Fibroblast of skin of left quadriceps (primary cell): ENCODE data around the gene CSF3.

ENCODE experiments used
- DNase-seq, 2 experiments: peaks; one replicate each; pipeline ENCODE4 v3.0.0-alpha.2; 2013; ENCODE audit warnings: low read depth in 2 of 2

Gene CSF3

DNA sequence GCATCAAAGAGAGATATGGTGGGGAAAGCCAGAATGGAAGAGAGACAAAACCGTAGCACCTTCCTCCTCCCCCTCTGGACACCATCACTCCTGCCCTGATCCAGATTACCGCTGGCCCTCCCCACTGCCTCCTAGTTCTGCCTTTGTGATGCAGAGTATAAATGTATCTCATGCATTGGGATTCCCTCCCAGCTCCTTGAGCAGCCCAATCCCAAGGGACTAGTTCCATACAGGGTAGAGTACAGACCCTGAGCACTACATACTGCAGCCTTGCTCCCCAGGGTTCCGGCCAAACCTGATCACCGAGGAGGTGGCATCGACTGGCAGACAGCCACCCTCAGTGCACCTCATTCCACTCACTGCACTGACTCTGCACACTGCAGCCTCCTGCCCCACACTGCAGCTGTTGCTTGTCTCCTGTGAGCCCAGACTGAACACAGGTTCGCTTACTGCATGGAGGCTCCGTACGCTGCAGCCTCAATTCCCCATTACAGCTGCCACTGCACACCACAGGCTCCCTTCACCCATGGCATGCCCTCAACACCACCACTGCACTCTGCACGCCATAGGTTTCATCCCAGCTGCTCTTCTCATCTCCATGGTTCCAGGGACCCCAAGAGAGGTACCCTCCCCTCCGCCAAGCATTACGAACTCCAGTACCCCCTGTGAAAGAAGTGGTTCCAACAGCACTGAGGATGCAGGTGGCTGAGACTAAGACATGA, 45.8 kb downstream of the CSF3 start:
- DNase-seq, result no peak

GRCh38 chr17:40061609-40062038, 46.4 kb downstream of the CSF3 start:
- DNase-seq, result no peak

DNA sequence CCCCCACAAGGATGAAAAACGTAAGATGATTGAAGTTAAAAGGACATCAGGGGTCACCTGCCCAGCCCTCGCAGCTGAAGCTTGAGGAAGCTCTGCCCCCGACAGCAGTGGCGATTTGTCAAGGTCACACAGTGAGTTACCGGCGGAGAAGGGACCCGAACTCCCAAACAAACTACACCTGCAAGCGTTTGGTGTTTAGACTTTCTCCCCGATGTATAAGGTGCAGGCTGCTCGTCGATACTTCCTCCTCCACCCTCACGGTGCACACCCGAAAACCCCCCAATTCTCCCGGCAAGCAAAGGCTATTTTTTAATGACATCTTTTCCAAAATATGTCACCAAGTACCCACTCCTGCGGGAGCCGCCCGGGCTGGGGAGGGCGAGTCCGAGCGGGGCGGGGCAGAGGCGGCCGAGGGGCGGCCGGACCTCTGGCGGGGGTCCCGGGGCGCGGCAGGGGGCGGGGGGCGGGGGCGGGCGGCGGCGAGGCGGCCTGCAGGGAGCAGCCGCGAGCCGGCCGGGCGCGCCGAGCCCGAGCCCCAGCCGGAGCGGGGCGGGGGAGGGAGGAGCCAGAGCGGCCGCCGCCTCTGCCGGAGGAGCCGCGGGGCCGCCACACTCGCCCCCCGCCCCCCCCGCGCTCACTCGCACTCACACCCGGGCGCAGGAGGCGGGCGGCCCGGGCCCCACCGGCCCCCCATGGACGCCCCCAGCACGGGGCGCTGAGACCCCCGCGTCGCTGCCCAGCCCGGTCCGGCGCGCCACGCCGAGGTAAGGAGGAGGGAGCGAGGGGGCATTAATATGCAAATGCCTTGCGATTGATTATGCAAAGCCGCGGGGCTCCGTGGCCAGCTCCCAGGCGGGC, 47.3 kb downstream of the CSF3 start, which contains the start of gene THRA:
Gene THRA, plus strand, starts transcription at position 637 of the 858 bp plus-strand sequence. CDS start 11,524 bp downstream, outside the sequence.
- DNase-seq, result no peak

DNA sequence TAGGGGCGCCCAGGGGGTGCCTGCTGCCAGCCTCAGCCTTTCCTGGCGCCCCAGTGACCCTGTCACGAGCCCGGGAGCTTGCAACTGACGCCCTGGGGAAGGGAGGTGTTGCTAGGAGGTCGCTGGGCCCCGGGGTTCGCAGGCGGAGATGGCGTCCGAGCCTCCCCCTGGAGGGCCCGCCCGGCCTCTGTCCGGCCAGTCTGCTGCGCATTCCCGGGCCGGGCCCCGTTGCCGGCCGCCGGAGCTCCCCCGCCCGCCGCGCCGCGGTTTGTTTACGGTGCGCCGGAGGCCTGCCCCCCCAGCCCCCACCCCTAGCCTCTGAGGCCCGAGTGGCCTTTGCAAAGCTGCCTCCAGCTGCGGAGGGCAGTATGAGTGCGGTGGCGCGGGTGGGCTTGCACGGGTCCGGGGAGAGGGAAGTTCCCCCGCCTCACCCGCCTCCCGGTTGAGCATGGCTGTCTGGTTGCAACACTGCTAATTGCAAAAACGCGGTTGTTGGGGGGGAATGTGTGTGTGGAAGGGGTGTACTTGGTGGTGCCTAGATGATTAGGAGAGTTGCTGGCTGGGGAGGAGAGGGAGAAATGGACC, 48.0 kb downstream of the CSF3 start:
- no peak for DNase-seq

DNA sequence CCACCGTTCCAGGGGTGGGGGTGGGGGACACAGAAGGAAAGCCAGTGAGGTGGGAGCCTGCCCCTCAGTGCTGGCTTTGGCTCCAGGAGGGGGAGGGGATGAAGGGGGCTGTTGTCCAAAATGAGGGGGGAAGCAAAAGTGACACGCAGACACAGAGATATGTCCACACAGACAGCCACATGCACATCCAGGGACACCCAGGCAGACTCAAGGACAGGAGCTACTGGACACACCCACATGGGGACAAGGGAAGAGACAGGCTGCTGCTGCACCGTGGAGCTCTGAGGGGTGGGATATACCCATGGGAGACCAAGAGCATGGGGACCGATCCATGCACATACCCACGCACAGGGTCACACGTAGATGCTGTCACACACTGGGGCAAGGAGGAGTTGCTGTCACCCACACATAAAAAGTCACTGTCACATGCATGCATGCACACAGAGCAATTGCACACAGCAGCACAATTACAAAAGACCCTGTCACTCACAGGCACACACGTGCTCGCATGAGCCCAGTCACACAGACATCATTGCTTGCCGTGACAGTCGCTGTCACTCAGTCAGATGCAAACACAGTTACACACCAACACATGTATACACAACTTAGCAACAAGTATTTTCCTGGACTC, 48.8 kb downstream of the CSF3 start:
- DNase-seq, result no peak

DNA sequence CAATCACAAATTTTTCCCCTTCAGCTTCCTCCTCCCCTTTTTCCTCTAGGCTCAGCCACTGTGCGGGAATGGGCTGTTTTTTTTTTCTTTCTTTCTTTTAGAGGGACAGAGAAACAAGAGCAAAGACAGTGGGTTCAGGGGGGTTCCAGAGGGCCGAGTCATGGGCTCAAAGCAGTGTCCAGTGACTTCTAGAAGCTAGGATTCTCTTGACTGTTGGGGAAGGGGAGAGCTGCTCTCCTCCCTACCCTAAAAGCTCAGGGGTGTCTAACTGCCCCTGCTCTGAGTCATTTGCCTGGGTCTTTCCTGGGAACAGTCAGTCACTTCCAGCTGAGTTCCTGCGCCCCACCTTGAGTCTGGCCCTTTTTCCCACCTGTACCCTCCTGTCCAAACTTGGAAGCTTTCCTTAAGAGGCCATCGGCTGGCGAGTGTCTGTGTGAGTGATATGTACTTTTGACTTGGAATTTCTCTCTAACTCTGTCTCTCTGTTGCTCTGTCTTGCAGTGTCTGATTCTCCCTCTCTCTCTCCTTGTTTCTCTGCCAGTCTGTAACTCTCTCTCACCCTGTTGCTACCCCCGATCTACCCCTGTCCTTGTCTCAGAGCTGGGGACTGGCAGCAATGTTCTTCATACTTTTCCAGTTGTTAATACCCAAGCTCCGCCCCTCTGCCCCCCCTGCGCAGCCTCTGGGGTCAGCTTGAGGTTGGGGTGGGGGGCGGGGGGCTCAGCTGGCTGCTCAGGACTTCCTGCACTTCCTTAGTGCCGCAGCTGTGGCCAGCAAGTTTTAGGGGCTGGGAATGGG, 49.9 kb downstream of the CSF3 start:
- DNase-seq, result no peak

GRCh38 chr17:40065769-40066510, 50.7 kb downstream of the CSF3 start:
- no peak for DNase-seq
